Tibial nerve (tissue), 4 donors: Measurements from ENCODE around the gene LIMS1. TPM values are rescaled to one million over a fixed set of nuclear protein-coding genes. Genes with fewer than 3 reads are reported as not detected.

Source experiments
- DNase-seq, 2 donors: peaks; one replicate each; pipeline ENCODE4 v3.0.0-alpha.2; 2019; ENCODE audit warnings: low spot score in 2 of 2
- H3K27ac ChIP-seq, 4 donors: fragments of 200-600 bp; sonication (generic) in 3 of 4; one replicate each; pipeline ENCODE4 v1.5.1; 2017 to 2019; ENCODE audit warnings: mild to moderate bottlenecking in 1 of 4
- H3K27me3 ChIP-seq, 2 donors: fragments of 200-600 bp; sonication (generic) in 1 of 2; one replicate each; pipeline versions ENCODE4 v1.5.1 to v1.6.0; 2017 to 2019
- H3K36me3 ChIP-seq, 3 donors: fragments of 200-600 bp; sonication (generic); one replicate each; pipeline ENCODE4 v1.5.1; 2018 to 2019
- H3K4me1 ChIP-seq, 4 donors: fragments of 200-600 bp; sonication (generic) in 3 of 4; one replicate each; pipeline ENCODE4 v1.5.1; 2017 to 2019
- H3K4me3 ChIP-seq, 4 donors: fragments of 200-600 bp; sonication (generic) in 3 of 4; one replicate each; pipeline ENCODE4 v1.5.1; 2017 to 2019; ENCODE audit warnings: mild to moderate bottlenecking in 1 of 4, moderate library complexity in 1 of 4
- H3K9me3 ChIP-seq, 4 donors: fragments of 200-600 bp; sonication (generic) in 3 of 4; one replicate each; pipeline ENCODE4 v1.5.1; 2017 to 2019
- CTCF ChIP-seq, 5 experiments: fragments of 200-600 bp in 3 of 5; fragments of 450-650 bp in 2 of 5; sonication (generic) in 3 of 5; IDR thresholded peaks; one replicate each; pipeline ENCODE4 v1.5.1; 2016 to 2019; ENCODE audit warnings: antibody characterized with exemption in 5 of 5, mild to moderate bottlenecking in 3 of 5, moderate library complexity in 2 of 5
- EP300 ChIP-seq, 2 donors: sonication (generic); formaldehyde crosslinking; IDR thresholded peaks; one replicate each; pipeline ENCODE4 v1.6.1; 2017; ENCODE audit warnings: antibody characterized with exemption in 2 of 2, mild to moderate bottlenecking in 1 of 2
- POLR2A ChIP-seq, 2 donors: fragments of 450-650 bp; IDR thresholded peaks; one replicate each; pipeline ENCODE4 v1.6.1; 2017; ENCODE audit warnings: antibody characterized with exemption in 2 of 2, mild to moderate bottlenecking in 2 of 2, moderate library complexity in 2 of 2
- WGBS, 2 donors: methylation state at CpG; one replicate each; pipeline ENCODE4 v1.1.5; 2018; 5-methylcytosine and 5-hydroxymethylcytosine counted together
- total RNA-seq, 4 donors: library from RNA; depleted of rRNA; stranded (reverse); fragments of >200 nt; gene quantifications; one replicate each; pipeline ENCODE4 v1.1.0, GENCODE V29; 2016

LIMS1 gene
- total RNA-seq, 4 donors from 2014 or later: 33.7 to 86.3 (median 49.2) TPM

- no peak overlapping the region for H3K27ac ChIP-seq
- H3K9me3 ChIP-seq: no peaks in the 10 kb centered on the region
- H3K27me3 ChIP-seq: no peaks in the 10 kb centered on the region
- H3K4me1 ChIP-seq: peaks cover 0 to 51% (median 5%) of the 10 kb centered on the region in 4 donors
- WGBS, 2 donors: 80 to 85% methylated on average over 4 of the region's 4 CpGs
- H3K4me3 ChIP-seq: no peak overlapping the region
- TF ChIP-seq CTCF (IDR thresholded peaks at IDR 0.05) (no peak), POLR2A (IDR thresholded peaks at IDR 0.05) (no peak), EP300 (IDR thresholded peaks at IDR 0.05) (no peak)
- no peak for DNase-seq
- H3K36me3 ChIP-seq: no peaks in the 10 kb centered on the region
These were observed 93.8 kb downstream of the LIMS1 start for GRCh38 chr2:108627911-108628567.

- H3K36me3 ChIP-seq: no peaks in the 10 kb centered on the region
- no peak overlapping the region for H3K27ac ChIP-seq
- no peak overlapping the region for H3K4me3 ChIP-seq
- no peak for DNase-seq
- no peaks in the 10 kb centered on the region for H3K9me3 ChIP-seq
- peaks cover 0 to 52% (median 10%) of the 10 kb centered on the region in 4 donors for H3K4me1 ChIP-seq
- WGBS, 2 donors: 92 to 94% methylated on average over 6 of the region's 6 CpGs
- H3K27me3 ChIP-seq: no peaks in the 10 kb centered on the region
- TF ChIP-seq EP300 (IDR thresholded peaks at IDR 0.05) (no peak), CTCF (IDR thresholded peaks at IDR 0.05) (no peak), POLR2A (IDR thresholded peaks at IDR 0.05) (no peak)
These were observed 94.7 kb downstream of the LIMS1 start for GRCh38 chr2:108628936-108629335.

- TF ChIP-seq CTCF (IDR thresholded peaks at IDR 0.05) (no peak), EP300 (IDR thresholded peaks at IDR 0.05) (no peak), POLR2A (IDR thresholded peaks at IDR 0.05) (no peak)
- H3K4me1 ChIP-seq: peaks cover 0 to 52% (median 13%) of the 10 kb centered on the region in 4 donors
- WGBS, 2 donors: 45 to 52% methylated on average over 1 of the region's 1 CpG
These were observed 95.1 kb downstream of the LIMS1 start for GRCh38 chr2:108629417-108629816.

GRCh38 chr2:108630567-108631405, 96.5 kb downstream of the LIMS1 start:
- no peak for TF ChIP-seq EP300 (IDR thresholded peaks at IDR 0.05)
- no peak for TF ChIP-seq POLR2A (IDR thresholded peaks at IDR 0.05)
- TF ChIP-seq CTCF (IDR thresholded peaks at IDR 0.05): no peak
- Histone ChIP-seq H3K36me3 (no peaks in the 10 kb centered on the region), H3K4me3 (no peak overlapping the region), H3K9me3 (no peaks in the 10 kb centered on the region), H3K27ac (no peak overlapping the region), H3K27me3 (no peaks in the 10 kb centered on the region), H3K4me1 (peaks cover 0 to 60% (median 20%) of the 10 kb centered on the region in 4 donors)
- 91 to 95% methylated on average over 5 of the region's 5 CpGs for WGBS, 2 donors
- DNase-seq: no peak

More at GRCh38 chr2:108629417-108629816, 95.1 kb downstream of the LIMS1 start:
- no peaks in the 10 kb centered on the region for H3K36me3 ChIP-seq
- H3K4me3 ChIP-seq: no peak overlapping the region
- no peaks in the 10 kb centered on the region for H3K27me3 ChIP-seq
- no peak for DNase-seq
- no peak overlapping the region for H3K27ac ChIP-seq
- H3K9me3 ChIP-seq: no peaks in the 10 kb centered on the region
